Activated CD8-positive, alpha-beta memory T cell treated with anti-CD3 and anti-CD28 coated beads, Interleukin-2, amount 10 ng/mL, durations not matched to agents 7 days and 5 days (primary cell): ENCODE results near the gene HINT2. TPM values are rescaled to one million over a fixed set of nuclear protein-coding genes. Genes with fewer than 3 reads are reported as not detected.

Source experiments
- ATAC-seq: fragments of 150-1000 bp; cut with Tn5 transposase; one replicate; pipeline ENCODE4 v1.10.0; 2021; ENCODE audit warnings: moderate library complexity
- CTCF ChIA-PET: fragments of 350-600 bp; sonication (Branson Sonifier 250); formaldehyde crosslinking; loops from one replicate; lab custom pipeline; 2021; ENCODE audit warnings: antibody characterized with exemption; lab: Charles Lee
- DNase-seq: peaks from one replicate; pipeline ENCODE4 v3.0.0-alpha.2; 2020
- H3K27ac Mint-ChIP-seq: one replicate; pipeline ENCODE4 v1.8.0; 2021; ENCODE audit warnings: mild to moderate bottlenecking, mixed read lengths
- H3K27me3 Mint-ChIP-seq: one replicate; pipeline ENCODE4 v1.8.0; 2021; ENCODE audit warnings: mixed read lengths
- H3K36me3 Mint-ChIP-seq: one replicate; pipeline ENCODE4 v1.8.0; 2021; ENCODE audit warnings: mild to moderate bottlenecking, mixed read lengths
- H3K4me1 Mint-ChIP-seq: one replicate; pipeline ENCODE4 v1.8.0; 2021; ENCODE audit warnings: mixed read lengths
- H3K4me3 Mint-ChIP-seq: one replicate; pipeline ENCODE4 v1.8.0; 2021; ENCODE audit warnings: mild to moderate bottlenecking, moderate library complexity, mixed read lengths
- H3K9me3 Mint-ChIP-seq: one replicate; pipeline ENCODE4 v1.8.0; 2022; ENCODE audit warnings: low read depth, mixed read lengths
- total RNA-seq, 2 experiments: library from RNA; stranded (reverse); gene quantifications; one replicate each; pipeline ENCODE4 v1.2.3, GENCODE V29; 2021

HINT2 gene
- total RNA-seq: 10 to 100 TPM; 68.9 to 73.5 TPM

- DNase-seq: peak; percentile 100
- H3K4me1 Mint-ChIP-seq: peaks cover 45% of the 10 kb centered on the region
Observed at GRCh38 chr9:35814841-35815543, at the start of gene HINT2. Gene HINT2 (minus strand): TSS chr9:35815042. CDS start chr9:35814979, 63 bp downstream.

GRCh38 chr9:35863583-35863982 is 48.7 kb upstream of the HINT2 start:
- Mint-ChIP-seq H3K27me3 (peaks cover 2% of the 10 kb centered on the region), H3K9me3 (no peaks in the 10 kb centered on the region), H3K27ac (no peak overlapping the region)

More at GRCh38 chr9:35814841-35815543, at the start of gene HINT2:
- Mint-ChIP-seq H3K27ac (peak within 1 kb of the TSS; percentile 97), H3K9me3 (no peaks in the 10 kb centered on the region), H3K36me3 (no peaks in the 10 kb centered on the region), H3K4me3 (peak within 1 kb of the TSS; percentile 84), H3K27me3 (peaks cover 2% of the 10 kb centered on the region)
- ATAC-seq: peak; percentile 83
- CTCF ChIA-PET: interaction anchor here (0.8 to 3.2 kb wide), 13 partner anchors 8 to 211 kb away, joined by 3 to 14 read pairs (median 3); partner anchors contain the start of genes CREB3, GBA2, RGP1 and TLN1

GRCh38 chr9:35862328-35862727 is 47.5 kb upstream of the HINT2 start:
- peaks cover 2% of the 10 kb centered on the region for H3K27me3 Mint-ChIP-seq
- CTCF ChIA-PET: no interaction called here
- DNase-seq (peak; percentile 18), ATAC-seq (no peak)
- no peaks in the 10 kb centered on the region for H3K36me3 Mint-ChIP-seq
- no peak overlapping the region for H3K27ac Mint-ChIP-seq
- H3K9me3 Mint-ChIP-seq: no peaks in the 10 kb centered on the region
- H3K4me1 Mint-ChIP-seq: no peaks in the 10 kb centered on the region
- H3K4me3 Mint-ChIP-seq: no peak overlapping the region

More at GRCh38 chr9:35863583-35863982, 48.7 kb upstream of the HINT2 start:
- DNase-seq: peak; percentile 18
- ATAC-seq: no peak
- no peaks in the 10 kb centered on the region for H3K36me3 Mint-ChIP-seq
- CTCF ChIA-PET: interaction anchor here (1.0 to 2.0 kb wide), 3 partner anchors 18 to 74 kb away, joined by 3 to 7 read pairs (median 3); no protein-coding TSS in a partner anchor
- H3K4me1 Mint-ChIP-seq: no peaks in the 10 kb centered on the region
- H3K4me3 Mint-ChIP-seq: no peak overlapping the region

- CTCF ChIA-PET: interaction anchor here (0.8 to 1.0 kb wide), 2 partner anchors 21 to 64 kb away, joined by 3 to 4 read pairs; no protein-coding TSS in a partner anchor
- H3K9me3 Mint-ChIP-seq: no peaks in the 10 kb centered on the region
- H3K36me3 Mint-ChIP-seq: no peaks in the 10 kb centered on the region
- DNase-seq (peak; percentile 29), ATAC-seq (no peak)
- no peak overlapping the region for H3K4me3 Mint-ChIP-seq
- H3K4me1 Mint-ChIP-seq: no peaks in the 10 kb centered on the region
- H3K27ac Mint-ChIP-seq: no peak overlapping the region
- no peaks in the 10 kb centered on the region for H3K27me3 Mint-ChIP-seq
Observed at GRCh38 chr9:35861161-35861897, 46.5 kb upstream of the HINT2 start.

GRCh38 chr9:35859990-35860339 is 45.1 kb upstream of the HINT2 start:
- no peaks in the 10 kb centered on the region for H3K4me1 Mint-ChIP-seq
- ATAC-seq: no peak
- no peaks in the 10 kb centered on the region for H3K36me3 Mint-ChIP-seq
- H3K9me3 Mint-ChIP-seq: no peaks in the 10 kb centered on the region
- CTCF ChIA-PET: interaction anchor here (0.9 kb wide), 1 partner anchor 307 kb away, joined by 3 read pairs; no protein-coding TSS in a partner anchor
- no peak for DNase-seq
- H3K27ac Mint-ChIP-seq: no peak overlapping the region
- H3K4me3 Mint-ChIP-seq: no peak overlapping the region
- H3K27me3 Mint-ChIP-seq: no peaks in the 10 kb centered on the region

- Mint-ChIP-seq H3K9me3 (no peaks in the 10 kb centered on the region), H3K27ac (no peak overlapping the region), H3K4me3 (no peak overlapping the region), H3K4me1 (no peaks in the 10 kb centered on the region), H3K36me3 (no peaks in the 10 kb centered on the region), H3K27me3 (no peaks in the 10 kb centered on the region)
- CTCF ChIA-PET: interaction anchor here (0.9 to 1.3 kb wide), 2 partner anchors 69 to 307 kb away, joined by 3 read pairs; no protein-coding TSS in a partner anchor
- no peak for ATAC-seq
- peak; percentile 40 for DNase-seq
Observed at GRCh38 chr9:35859310-35859989, 44.6 kb upstream of the HINT2 start.

- Mint-ChIP-seq H3K9me3 (no peaks in the 10 kb centered on the region), H3K36me3 (no peaks in the 10 kb centered on the region), H3K27ac (no peak overlapping the region), H3K4me1 (no peaks in the 10 kb centered on the region), H3K4me3 (no peak overlapping the region), H3K27me3 (no peaks in the 10 kb centered on the region)
- ATAC-seq: no peak
- CTCF ChIA-PET: interaction anchor here (1.2 to 1.3 kb wide), 2 partner anchors 68 to 70 kb away, joined by 3 read pairs; no protein-coding TSS in a partner anchor
- no peak for DNase-seq
Observed at GRCh38 chr9:35858458-35858857, 43.6 kb upstream of the HINT2 start.

- no peak for DNase-seq
- Mint-ChIP-seq H3K9me3 (no peaks in the 10 kb centered on the region), H3K27me3 (no peaks in the 10 kb centered on the region), H3K4me3 (no peak overlapping the region), H3K27ac (no peak overlapping the region), H3K36me3 (no peaks in the 10 kb centered on the region), H3K4me1 (no peaks in the 10 kb centered on the region)
- no peak for ATAC-seq
- CTCF ChIA-PET: interaction anchor here (0.7 to 1.5 kb wide), 2 partner anchors 21 to 31 kb away, joined by 3 to 4 read pairs; no protein-coding TSS in a partner anchor
Observed at GRCh38 chr9:35856882-35857281, 42.0 kb upstream of the HINT2 start.

- no peaks in the 10 kb centered on the region for H3K27me3 Mint-ChIP-seq
- no peak overlapping the region for H3K27ac Mint-ChIP-seq
- H3K36me3 Mint-ChIP-seq: no peaks in the 10 kb centered on the region
Observed at GRCh38 chr9:35856206-35856605, 41.4 kb upstream of the HINT2 start.

GRCh38 chr9:35854091-35854762 is 39.4 kb upstream of the HINT2 start:
- Mint-ChIP-seq H3K27me3 (no peaks in the 10 kb centered on the region), H3K4me1 (no peaks in the 10 kb centered on the region), H3K4me3 (no peak overlapping the region), H3K36me3 (no peaks in the 10 kb centered on the region), H3K27ac (no peak overlapping the region), H3K9me3 (no peaks in the 10 kb centered on the region)
- CTCF ChIA-PET: interaction anchor here (1.0 kb wide), 1 partner anchor 18 kb away, joined by 3 read pairs; no protein-coding TSS in a partner anchor
- no peak for DNase-seq
- ATAC-seq: no peak

More at GRCh38 chr9:35856206-35856605, 41.4 kb upstream of the HINT2 start:
- ATAC-seq: no peak
- no peak for DNase-seq
- Mint-ChIP-seq H3K4me3 (no peak overlapping the region), H3K9me3 (no peaks in the 10 kb centered on the region), H3K4me1 (no peaks in the 10 kb centered on the region)
- CTCF ChIA-PET: interaction anchor here (0.7 kb wide), 1 partner anchor 22 kb away, joined by 3 read pairs; no protein-coding TSS in a partner anchor

GRCh38 chr9:35852876-35853865 is 38.3 kb upstream of the HINT2 start:
- no peaks in the 10 kb centered on the region for H3K9me3 Mint-ChIP-seq
- no peak overlapping the region for H3K4me3 Mint-ChIP-seq
- peaks cover 3% of the 10 kb centered on the region for H3K4me1 Mint-ChIP-seq
- no peak overlapping the region for H3K27ac Mint-ChIP-seq
- CTCF ChIA-PET: interaction anchor here (1.3 to 2.1 kb wide), 2 partner anchors 25 to 27 kb away, joined by 4 to 6 read pairs; partner anchors contain the start of gene FAM221B
- H3K27me3 Mint-ChIP-seq: no peaks in the 10 kb centered on the region
- no peaks in the 10 kb centered on the region for H3K36me3 Mint-ChIP-seq
- no peak for ATAC-seq
- peak; percentile 28 for DNase-seq
